Measurements from ENCODE around the gene C1orf21.

The C1orf21 gene

GRCh38 chr1:184593597-184593996 is 206.8 kb downstream of the C1orf21 start:
- H3K4me2 ChIP-seq (ENCODE audit: low read length): no peak overlapping the region
- WGBS (ENCODE audit: extremely low coverage, insufficient coverage, insufficient read length): no CpG with 5 or more reads among the region's 4 CpGs
- peaks cover 0 to 1% of the 10 kb centered on the region in 2 experiments for H3K36me3 ChIP-seq (ENCODE audit: control insufficient read depth in 1 of 2, insufficient read depth in 2 of 2, low read length in 2 of 2)
- peaks cover 2% of the 10 kb centered on the region for H3K79me2 ChIP-seq (ENCODE audit: control insufficient read depth, insufficient read depth, low read length, poor library complexity)
- H4K12ac ChIP-seq (ENCODE audit: low read depth, low read length): no peak overlapping the region
- no peak overlapping the region for H3K4me3 ChIP-seq (ENCODE audit: low read depth, low read length)
- peaks cover 22 to 23% of the 10 kb centered on the region in 2 experiments for H3K4me1 ChIP-seq (ENCODE audit: control insufficient read depth in 1 of 2, insufficient read depth in 2 of 2, low read length in 2 of 2)
- H3K9me3 ChIP-seq (ENCODE audit: insufficient read depth, low read depth, low read length): no peaks in the 10 kb centered on the region
- H3K79me1 ChIP-seq (ENCODE audit: low read length): peaks cover 10% of the 10 kb centered on the region
- H2AFZ ChIP-seq (ENCODE audit: insufficient read depth, low read length, poor library complexity): no peak overlapping the region
- H3K9ac ChIP-seq (ENCODE audit: low read length): no peak overlapping the region
- H3K18ac ChIP-seq (ENCODE audit: low read length): no peak overlapping the region
- H3K14ac ChIP-seq (ENCODE audit: low read length): no peak overlapping the region
- no peak overlapping the region for H2BK5ac ChIP-seq (ENCODE audit: low read depth, low read length, poor library complexity)
- no peak overlapping the region for H2BK120ac ChIP-seq (ENCODE audit: insufficient read depth, low read length, poor library complexity)
- H2BK12ac ChIP-seq (ENCODE audit: low read length): no peak overlapping the region
- H3K23ac ChIP-seq (ENCODE audit: low read length): no peak overlapping the region
- H3K27me3 ChIP-seq (ENCODE audit: insufficient read depth, low read length): no peaks in the 10 kb centered on the region
- H2AK5ac ChIP-seq (ENCODE audit: low read length): no peak overlapping the region
- no peak overlapping the region for H3K4ac ChIP-seq (ENCODE audit: low read depth, low read length)
- DNase-seq: peak in 1 of 2 donors; percentile 12
- H4K91ac ChIP-seq (ENCODE audit: low read depth, low read length): no peak overlapping the region
- no peak overlapping the region for H4K8ac ChIP-seq (ENCODE audit: low read depth, low read length)
- no peak overlapping the region for H3K27ac ChIP-seq (ENCODE audit: low read depth, low read length)

- peak overlapping the region; percentile 21 for H3K4me2 ChIP-seq (ENCODE audit: low read length)
- H2BK5ac ChIP-seq (ENCODE audit: low read depth, low read length, poor library complexity): peak overlapping the region; percentile 89
- H4K12ac ChIP-seq (ENCODE audit: low read depth, low read length): no peak overlapping the region
- no peak overlapping the region for H2AK5ac ChIP-seq (ENCODE audit: low read length)
- H4K91ac ChIP-seq (ENCODE audit: low read depth, low read length): peak overlapping the region; percentile 66
- no CpG with 5 or more reads among the region's 7 CpGs for whole genome bisulfite sequencing (ENCODE audit: extremely low coverage, insufficient coverage, insufficient read length)
- no peak overlapping the region for H3K9ac ChIP-seq (ENCODE audit: low read length)
- no peak overlapping the region for H2AFZ ChIP-seq (ENCODE audit: insufficient read depth, low read length, poor library complexity)
- no peak overlapping the region for H3K4me3 ChIP-seq (ENCODE audit: low read depth, low read length)
- H3K36me3 ChIP-seq (ENCODE audit: control insufficient read depth in 1 of 2, insufficient read depth in 2 of 2, low read length in 2 of 2): peaks cover 0 to 2% of the 10 kb centered on the region in 2 experiments
- H3K79me2 ChIP-seq (ENCODE audit: control insufficient read depth, insufficient read depth, low read length, poor library complexity): peaks cover 2% of the 10 kb centered on the region
- no peak overlapping the region for H3K14ac ChIP-seq (ENCODE audit: low read length)
- no peak overlapping the region for H3K23ac ChIP-seq (ENCODE audit: low read length)
- no peaks in the 10 kb centered on the region for H3K9me3 ChIP-seq (ENCODE audit: insufficient read depth, low read depth, low read length)
- peak overlapping the region; percentile 58 for H2BK12ac ChIP-seq (ENCODE audit: low read length)
- peak overlapping the region; percentile 85 for H2BK120ac ChIP-seq (ENCODE audit: insufficient read depth, low read length, poor library complexity)
- H3K27me3 ChIP-seq (ENCODE audit: insufficient read depth, low read length): no peaks in the 10 kb centered on the region
- H3K18ac ChIP-seq (ENCODE audit: low read length): peak overlapping the region; percentile 68
- peak; percentile 94 to 96 for DNase-seq
- H3K4ac ChIP-seq (ENCODE audit: low read depth, low read length): peak overlapping the region; percentile 70
- H3K79me1 ChIP-seq (ENCODE audit: low read length): peaks cover 10% of the 10 kb centered on the region
- peaks cover 23% of the 10 kb centered on the region in 2 experiments for H3K4me1 ChIP-seq (ENCODE audit: control insufficient read depth in 1 of 2, insufficient read depth in 2 of 2, low read length in 2 of 2)
- peak overlapping the region; percentile 91 for H3K27ac ChIP-seq (ENCODE audit: low read depth, low read length)
- peak overlapping the region; percentile 70 for H4K8ac ChIP-seq (ENCODE audit: low read depth, low read length)
Observed at GRCh38 chr1:184595596-184595995, 208.8 kb downstream of the C1orf21 start.

DNA sequence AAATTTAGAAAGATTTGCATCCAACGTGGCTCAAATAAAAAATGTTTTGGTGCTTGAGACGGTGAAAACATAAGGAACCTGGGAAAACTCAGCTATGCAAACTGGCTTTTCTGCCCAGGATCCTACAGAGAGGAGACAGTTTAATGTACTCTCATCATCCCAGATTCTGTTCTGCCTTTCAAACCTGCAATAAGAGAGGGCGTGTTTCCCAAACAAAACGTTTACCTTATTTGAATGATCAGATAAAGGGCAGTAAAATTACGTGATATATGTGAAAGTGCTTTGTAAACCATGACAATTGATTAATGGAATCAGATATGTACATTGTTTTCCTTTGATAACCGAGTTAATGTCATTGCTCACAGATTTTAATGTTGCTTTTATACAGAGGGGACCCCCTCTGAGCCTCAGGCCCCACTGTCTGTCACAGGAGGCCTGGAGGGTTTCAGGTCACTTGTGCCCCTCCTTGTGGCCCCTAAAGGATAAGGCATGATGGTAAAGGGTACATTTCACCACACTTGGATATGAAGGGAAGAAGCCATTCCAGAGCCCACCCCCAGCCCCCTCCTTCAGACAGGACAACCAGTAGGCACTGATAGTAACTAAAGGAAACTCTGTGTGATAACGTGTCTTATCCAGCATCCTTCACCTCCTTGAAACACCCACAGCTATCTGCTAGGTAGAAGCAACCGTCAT is 210.3 kb downstream of the C1orf21 start:
- H4K12ac ChIP-seq (ENCODE audit: low read depth, low read length): no peak overlapping the region
- H3K4me2 ChIP-seq (ENCODE audit: low read length): no peak overlapping the region
- peak overlapping the region; percentile 71 for H2BK120ac ChIP-seq (ENCODE audit: insufficient read depth, low read length, poor library complexity)
- H3K27me3 ChIP-seq (ENCODE audit: insufficient read depth, low read length): no peaks in the 10 kb centered on the region
- no CpG with 5 or more reads among the region's 8 CpGs for WGBS (ENCODE audit: extremely low coverage, insufficient coverage, insufficient read length)
- no peak overlapping the region for H2AFZ ChIP-seq (ENCODE audit: insufficient read depth, low read length, poor library complexity)
- H2BK5ac ChIP-seq (ENCODE audit: low read depth, low read length, poor library complexity): peak overlapping the region; percentile 65
- peak overlapping the region; percentile 74 for H3K18ac ChIP-seq (ENCODE audit: low read length)
- peak overlapping the region; percentile 33 for H3K4ac ChIP-seq (ENCODE audit: low read depth, low read length)
- peak overlapping the region; percentile 81 for H4K91ac ChIP-seq (ENCODE audit: low read depth, low read length)
- H3K27ac ChIP-seq (ENCODE audit: low read depth, low read length): peak overlapping the region; percentile 51
- peaks cover 10% of the 10 kb centered on the region for H3K79me1 ChIP-seq (ENCODE audit: low read length)
- H3K9me3 ChIP-seq (ENCODE audit: insufficient read depth, low read depth, low read length): no peaks in the 10 kb centered on the region
- no peak overlapping the region for H3K4me3 ChIP-seq (ENCODE audit: low read depth, low read length)
- H3K79me2 ChIP-seq (ENCODE audit: control insufficient read depth, insufficient read depth, low read length, poor library complexity): peaks cover 2% of the 10 kb centered on the region
- peak overlapping the region; percentile 84 for H3K14ac ChIP-seq (ENCODE audit: low read length)
- no peak overlapping the region for H3K23ac ChIP-seq (ENCODE audit: low read length)
- H3K4me1 ChIP-seq (ENCODE audit: control insufficient read depth in 1 of 2, insufficient read depth in 2 of 2, low read length in 2 of 2): peaks cover 23% of the 10 kb centered on the region in 2 experiments
- no peak overlapping the region for H3K9ac ChIP-seq (ENCODE audit: low read length)
- peaks cover 0 to 3% of the 10 kb centered on the region in 2 experiments for H3K36me3 ChIP-seq (ENCODE audit: control insufficient read depth in 1 of 2, insufficient read depth in 2 of 2, low read length in 2 of 2)
- peak overlapping the region; percentile 79 for H2BK12ac ChIP-seq (ENCODE audit: low read length)
- peak overlapping the region; percentile 86 for H2AK5ac ChIP-seq (ENCODE audit: low read length)
- DNase-seq: no peak
- peak overlapping the region; percentile 58 for H4K8ac ChIP-seq (ENCODE audit: low read depth, low read length)

GRCh38 chr1:184597650-184598357 is 211.0 kb downstream of the C1orf21 start:
- Histone ChIP-seq H2BK120ac (ENCODE audit: insufficient read depth, low read length, poor library complexity) (no peak overlapping the region), H3K4me1 (ENCODE audit: control insufficient read depth in 1 of 2, insufficient read depth in 2 of 2, low read length in 2 of 2) (peaks cover 23% of the 10 kb centered on the region in 2 experiments), H3K79me1 (ENCODE audit: low read length) (peaks cover 10% of the 10 kb centered on the region), H3K18ac (ENCODE audit: low read length) (no peak overlapping the region), H3K27me3 (ENCODE audit: insufficient read depth, low read length) (no peaks in the 10 kb centered on the region), H4K91ac (ENCODE audit: low read depth, low read length) (peak overlapping the region; percentile 81), H3K4me2 (ENCODE audit: low read length) (no peak overlapping the region), H3K14ac (ENCODE audit: low read length) (peak overlapping the region; percentile 84), H3K23ac (ENCODE audit: low read length) (no peak overlapping the region), H3K4me3 (ENCODE audit: low read depth, low read length) (no peak overlapping the region), H2AK5ac (ENCODE audit: low read length) (peak overlapping the region; percentile 86), H4K12ac (ENCODE audit: low read depth, low read length) (no peak overlapping the region), H3K9me3 (ENCODE audit: insufficient read depth, low read depth, low read length) (no peaks in the 10 kb centered on the region), H3K36me3 (ENCODE audit: control insufficient read depth in 1 of 2, insufficient read depth in 2 of 2, low read length in 2 of 2) (peaks cover 0 to 3% of the 10 kb centered on the region in 2 experiments), H2BK12ac (ENCODE audit: low read length) (peak overlapping the region; percentile 79), H2BK5ac (ENCODE audit: low read depth, low read length, poor library complexity) (peak overlapping the region; percentile 65), H3K4ac (ENCODE audit: low read depth, low read length) (no peak overlapping the region), H3K9ac (ENCODE audit: low read length) (no peak overlapping the region), H3K79me2 (ENCODE audit: control insufficient read depth, insufficient read depth, low read length, poor library complexity) (peaks cover 2% of the 10 kb centered on the region), H2AFZ (ENCODE audit: insufficient read depth, low read length, poor library complexity) (no peak overlapping the region), H4K8ac (ENCODE audit: low read depth, low read length) (peak overlapping the region; percentile 58), H3K27ac (ENCODE audit: low read depth, low read length) (peak overlapping the region; percentile 51)
- DNase-seq: peak in 1 of 2 donors; percentile 6
- WGBS (ENCODE audit: extremely low coverage, insufficient coverage, insufficient read length): no CpG with 5 or more reads among the region's 4 CpGs

Data from trophoblast cell (in vitro differentiated cells and primary cell).